ENCODE data around the gene CDK8.
"Not testable (repeated sequence)": the region's sequence is repeated elsewhere in the genome, so short reads cannot be mapped to it uniquely, and the experiment has no call there.

The CDK8 gene

GRCh38 chr13:26253262-26253786 is 605 bp upstream of the CDK8 start:
- DNase-seq (ENCODE audit: low read depth in 2 of 2): no peak

GRCh38 chr13:26254583-26255111 is 718 bp downstream of the CDK8 start:
- no peak for DNase-seq (ENCODE audit: low read depth in 2 of 2)

DNA sequence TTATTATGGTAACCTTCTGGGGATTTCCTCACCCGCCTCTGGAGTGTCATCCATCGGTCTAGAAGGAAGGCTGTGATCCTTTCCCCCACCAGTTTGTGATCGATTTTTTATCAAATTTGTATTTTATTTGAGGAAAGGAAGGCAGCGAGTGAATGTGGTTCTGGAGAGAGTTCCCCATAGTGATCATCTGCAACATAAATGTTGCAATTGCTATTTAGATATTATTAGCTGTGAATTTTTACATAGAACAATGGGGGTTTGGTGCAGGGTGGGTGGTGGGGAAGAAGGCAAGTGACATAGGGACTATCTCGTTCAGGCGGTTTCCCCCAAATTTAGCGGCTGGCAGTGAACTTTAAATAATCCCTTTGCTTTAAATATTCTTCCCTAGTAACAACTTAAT is 1.2 kb downstream of the CDK8 start:
- DNase-seq (ENCODE audit: low read depth in 2 of 2): no peak

- DNase-seq (ENCODE audit: low read depth in 2 of 2): no peak
Measured at GRCh38 chr13:26255691-26256277, 1.9 kb downstream of the CDK8 start.

- DNase-seq (ENCODE audit: low read depth in 2 of 2): no peak
Measured at GRCh38 chr13:26257049-26257448, 3.1 kb downstream of the CDK8 start.

- DNase-seq (ENCODE audit: low read depth in 2 of 2): no peak
Measured at GRCh38 chr13:26259634-26260033, 5.7 kb downstream of the CDK8 start.

DNA sequence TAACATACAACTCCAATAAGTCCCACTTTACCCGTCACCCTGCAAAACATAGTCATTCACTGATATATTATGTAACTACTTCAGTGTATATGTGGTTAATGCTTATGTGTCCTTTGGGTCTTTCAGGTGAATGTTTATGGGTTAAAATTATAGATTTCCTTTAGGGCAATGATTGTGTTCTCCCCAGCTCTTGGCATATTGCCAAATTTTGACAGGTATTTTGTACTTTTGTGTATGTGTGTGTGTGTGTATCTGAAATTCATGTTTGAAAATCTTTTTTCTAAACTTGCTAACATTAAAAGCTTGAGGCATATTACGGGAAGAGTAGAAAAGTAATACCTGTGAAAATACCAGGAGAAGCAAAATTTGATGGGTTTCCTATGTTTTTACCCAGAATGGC is 8.2 kb downstream of the CDK8 start:
- no peak for DNase-seq (ENCODE audit: low read depth in 2 of 2)

- DNase-seq (ENCODE audit: low read depth in 2 of 2): no peak
Measured at GRCh38 chr13:26266311-26266710, 12.4 kb downstream of the CDK8 start.

DNA sequence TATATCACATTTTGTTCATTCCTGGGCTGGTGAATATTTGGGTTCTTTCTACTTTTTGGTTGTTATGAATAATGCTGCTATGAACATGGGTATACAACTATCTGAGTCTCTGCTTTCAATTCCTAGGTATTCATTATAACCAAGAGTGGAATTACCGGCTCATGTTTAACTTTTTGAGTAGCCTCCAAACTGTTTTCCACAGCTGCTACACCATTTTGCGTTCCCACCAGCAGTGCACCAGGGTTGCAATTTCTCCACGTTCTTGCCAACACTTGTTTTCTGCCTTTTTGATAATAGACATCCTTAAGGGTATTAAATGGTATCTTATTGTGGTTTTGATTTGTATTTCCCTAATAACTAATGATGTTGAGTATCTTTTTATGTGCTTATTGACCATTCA is 16.8 kb downstream of the CDK8 start:
- DNase-seq (ENCODE audit: low read depth in 2 of 2): no peak

- no peak for DNase-seq (ENCODE audit: low read depth in 2 of 2)
Measured at GRCh38 chr13:26272621-26273020, 18.7 kb downstream of the CDK8 start.

GRCh38 chr13:26280295-26280694 is 26.4 kb downstream of the CDK8 start:
- no peak for DNase-seq (ENCODE audit: low read depth in 2 of 2)

DNA sequence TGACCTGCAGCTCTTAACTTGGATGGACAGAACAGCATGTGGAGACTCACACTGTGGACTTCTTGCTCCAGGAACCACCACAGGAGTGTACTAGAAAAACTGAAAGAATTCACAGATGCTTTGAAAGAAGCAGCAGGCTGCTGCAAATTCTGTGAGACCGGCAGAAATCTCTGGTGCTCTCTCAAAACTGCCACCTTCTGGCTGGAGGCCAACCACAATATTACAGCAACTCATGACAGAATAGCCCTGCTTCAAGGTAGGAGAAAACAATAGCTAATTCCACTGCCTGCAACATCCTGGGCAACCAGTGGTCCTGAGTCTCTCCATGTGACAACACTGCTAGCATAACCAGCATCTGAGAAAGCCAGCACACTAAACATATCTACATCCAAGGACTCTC is 26.9 kb downstream of the CDK8 start:
- no peak for DNase-seq (ENCODE audit: low read depth in 2 of 2)

DNA sequence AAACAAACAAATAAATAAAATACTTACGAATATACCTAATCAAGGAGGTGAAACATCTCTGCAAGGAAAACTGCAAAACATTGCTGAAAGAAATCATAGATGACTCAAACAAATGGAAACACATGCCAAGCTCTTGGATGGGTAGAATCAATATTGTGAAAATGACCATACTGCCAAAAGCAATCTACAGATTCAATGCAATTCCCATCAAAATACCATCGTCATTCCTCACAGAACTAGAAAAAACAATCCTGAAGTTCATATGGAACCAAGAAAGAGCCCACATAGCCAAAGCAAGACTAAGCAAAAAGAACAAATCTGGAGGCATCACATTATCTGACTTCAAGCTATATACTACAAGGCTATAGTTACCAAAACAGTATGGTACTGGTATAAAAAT is 32.0 kb downstream of the CDK8 start:
- DNase-seq (ENCODE audit: low read depth in 2 of 2): not testable (repeated sequence)

DNA sequence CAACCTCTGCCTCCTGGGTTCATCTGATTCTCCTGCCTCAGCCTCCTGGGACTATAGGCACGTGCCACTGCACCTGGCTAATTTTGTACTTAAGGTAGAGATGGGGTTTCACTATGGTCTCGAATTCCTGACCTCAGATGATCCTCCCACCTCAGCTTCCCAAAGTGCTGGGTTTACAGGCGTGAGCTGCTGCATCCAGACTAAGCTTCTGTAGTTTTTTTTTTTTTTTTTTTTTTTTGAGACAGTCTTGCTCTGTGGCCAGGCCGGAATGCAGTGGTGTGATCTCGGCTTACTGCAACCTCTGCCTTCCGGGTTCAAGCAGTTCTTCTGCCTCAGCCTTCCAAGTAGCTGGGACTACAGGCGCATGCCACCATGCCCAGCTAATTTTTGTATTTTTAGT is 34.9 kb downstream of the CDK8 start:
- not testable (repeated sequence) for DNase-seq (ENCODE audit: low read depth in 2 of 2)

DNA sequence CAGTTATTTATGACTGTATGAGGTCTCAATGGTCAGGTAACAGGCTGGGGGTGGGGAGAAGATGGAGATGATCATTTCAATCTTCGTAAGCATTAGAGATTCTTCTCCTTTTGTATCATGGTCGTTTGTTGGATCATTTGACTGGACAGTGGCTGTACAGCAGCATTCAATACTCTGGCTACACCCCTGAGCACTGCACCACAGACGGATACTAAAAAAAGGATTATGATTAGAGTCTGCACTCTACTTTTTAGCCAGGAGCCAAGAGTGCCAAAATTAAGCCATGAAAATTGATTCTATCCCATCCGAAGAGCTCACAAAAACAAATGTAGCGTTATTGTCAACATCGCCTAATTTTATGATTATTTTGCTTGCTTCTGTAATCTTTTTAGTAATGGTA is 41.9 kb downstream of the CDK8 start:
- no peak for DNase-seq (ENCODE audit: low read depth in 2 of 2)

- DNase-seq (ENCODE audit: low read depth in 2 of 2): no peak
Measured at GRCh38 chr13:26299168-26299750, 45.3 kb downstream of the CDK8 start.

DNA sequence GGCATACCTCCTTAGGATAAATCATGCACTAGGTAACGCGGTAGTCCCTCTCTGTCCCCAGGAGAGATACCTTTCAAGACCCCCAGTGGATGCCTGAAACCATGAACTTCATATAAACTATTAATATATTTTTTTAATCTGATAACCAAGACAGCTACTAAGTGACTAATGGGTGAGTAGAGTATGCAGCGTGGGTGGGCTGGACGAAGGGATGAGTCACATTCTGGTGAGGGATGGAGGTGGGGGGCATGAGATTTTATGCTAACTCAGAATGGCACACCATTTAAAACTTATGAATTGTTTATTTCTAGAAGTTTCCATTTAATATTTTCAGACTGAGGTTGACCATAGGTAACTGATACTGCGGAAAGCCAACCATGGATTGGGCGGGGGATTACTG is 46.2 kb downstream of the CDK8 start:
- peak in 1 of 2 experiments; percentile 22 for DNase-seq (ENCODE audit: low read depth in 2 of 2)

DNA sequence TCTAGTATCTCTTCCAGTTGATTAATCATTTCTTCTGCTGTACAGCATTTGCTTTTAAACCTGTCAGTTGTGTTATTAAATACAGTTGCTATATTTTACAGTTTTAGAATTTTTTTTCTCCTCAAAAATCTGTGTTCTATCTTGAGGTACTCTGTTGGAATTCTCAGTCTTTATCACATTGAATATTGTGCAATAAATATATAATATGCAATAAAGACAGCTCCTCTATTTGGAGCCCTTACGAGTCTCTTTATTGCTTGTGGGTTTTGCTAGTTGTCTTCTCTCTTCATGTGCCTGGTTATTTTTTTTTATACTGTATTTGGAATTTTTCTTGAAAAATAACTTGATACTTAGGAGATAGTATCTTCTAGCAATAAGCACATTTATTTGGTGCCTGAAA is 51.7 kb downstream of the CDK8 start:
- DNase-seq (ENCODE audit: low read depth in 2 of 2): no peak

DNA sequence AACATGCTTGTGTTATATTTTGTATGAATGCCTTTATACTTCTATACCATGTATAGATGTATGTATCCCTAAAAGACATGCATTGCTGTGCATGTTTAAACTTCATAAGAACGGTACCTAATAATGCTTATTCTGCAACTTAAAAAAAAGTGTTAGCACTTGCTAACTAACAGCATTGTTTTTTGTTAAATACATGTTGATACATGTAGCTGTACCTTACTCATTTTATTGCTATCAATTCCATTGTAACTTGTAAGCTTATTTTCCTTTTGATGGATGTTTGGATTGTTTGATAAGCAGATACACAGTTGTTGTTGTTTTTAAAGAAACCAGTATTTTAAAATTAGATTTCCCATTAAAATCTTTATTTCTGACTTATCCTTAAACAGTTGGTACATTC is 53.8 kb downstream of the CDK8 start:
- no peak for DNase-seq (ENCODE audit: low read depth in 2 of 2)

GRCh38 chr13:26308250-26308649 is 54.3 kb downstream of the CDK8 start:
- no peak for DNase-seq (ENCODE audit: low read depth in 2 of 2)

- DNase-seq (ENCODE audit: low read depth in 2 of 2): no peak
Measured at GRCh38 chr13:26308836-26309235, 54.9 kb downstream of the CDK8 start.

DNA sequence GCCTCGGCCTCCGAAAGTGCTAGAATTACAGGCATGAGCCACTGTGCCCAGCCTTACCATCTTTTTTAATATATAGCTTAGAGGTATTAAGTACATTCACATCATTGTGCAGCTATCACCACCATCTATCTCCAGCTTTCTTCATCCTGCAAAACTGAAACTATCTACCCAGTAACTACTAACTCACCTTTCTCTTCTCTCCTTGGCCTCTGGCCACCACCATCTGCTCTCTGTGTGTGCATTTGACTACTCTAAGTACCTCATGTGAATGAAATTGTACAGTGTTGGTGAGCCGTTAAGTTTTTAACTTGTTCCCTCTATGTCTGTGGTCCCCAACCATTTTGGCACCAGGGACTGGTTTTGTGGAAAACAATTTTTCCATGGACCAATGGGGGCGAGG is 56.1 kb downstream of the CDK8 start:
- DNase-seq (ENCODE audit: low read depth in 2 of 2): no peak

- DNase-seq (ENCODE audit: low read depth in 2 of 2): no peak
Measured at GRCh38 chr13:26310470-26310869, 56.5 kb downstream of the CDK8 start.

DNA sequence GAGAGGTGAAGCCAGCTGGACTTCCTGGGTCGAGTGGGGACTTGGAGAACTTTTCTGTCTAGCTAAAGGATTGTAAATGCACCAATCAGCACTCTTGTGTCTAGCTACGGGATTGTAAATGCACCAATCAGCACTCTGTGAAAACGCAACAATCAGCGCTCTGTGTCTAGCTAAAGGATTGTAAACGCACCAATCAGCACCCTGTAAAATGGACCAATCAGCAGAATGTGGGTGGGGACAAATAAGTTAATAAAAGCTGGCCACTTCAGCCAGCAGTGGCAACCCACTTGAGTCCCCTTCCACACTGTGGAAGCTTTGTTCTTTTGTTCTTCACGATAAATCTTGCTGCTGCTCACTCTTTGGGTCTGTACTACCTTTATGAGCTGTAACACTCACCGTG is 58.1 kb downstream of the CDK8 start:
- DNase-seq (ENCODE audit: low read depth in 2 of 2): not testable (repeated sequence)

All from fibroblast of skin of left biceps (primary cell).